GM10266 (cell line): ENCODE data around the gene GALNT5.

Experiments
- DNase-seq: peaks from one replicate; pipeline ENCODE4 v3.0.0; 2012; ENCODE audit errors: extremely low spot score
- TF ChIP-seq, protein P1 (sequence below): IDR thresholded peaks from 2 replicates; pipeline ENCODE4 v1.5.1; 2012; ENCODE audit warnings: mild to moderate bottlenecking, low read depth; ENCODE audit not compliant: control insufficient read depth, insufficient read depth; ENCODE audit errors: missing control alignments

The GALNT5 gene

DNA sequence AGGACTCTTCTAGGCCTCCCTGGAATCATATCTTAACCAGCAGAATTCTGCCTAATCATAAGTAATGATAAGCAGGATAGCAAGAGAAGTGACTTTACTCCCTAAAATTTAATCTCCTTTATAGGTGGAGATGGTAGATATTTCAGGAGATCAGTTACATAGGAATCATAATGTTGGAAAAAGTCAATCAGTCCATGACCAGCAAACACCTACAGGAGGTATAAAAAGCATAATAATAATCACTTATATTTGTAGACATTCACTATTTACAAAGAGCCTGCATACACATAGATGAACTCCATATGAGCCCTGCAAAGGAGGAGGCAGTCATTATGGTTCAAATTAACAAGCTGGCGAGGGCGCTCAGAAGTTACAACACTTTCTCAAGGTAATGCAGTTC is 2.5 kb downstream of the GALNT5 start:
- TF ChIP-seq, protein P1, sequence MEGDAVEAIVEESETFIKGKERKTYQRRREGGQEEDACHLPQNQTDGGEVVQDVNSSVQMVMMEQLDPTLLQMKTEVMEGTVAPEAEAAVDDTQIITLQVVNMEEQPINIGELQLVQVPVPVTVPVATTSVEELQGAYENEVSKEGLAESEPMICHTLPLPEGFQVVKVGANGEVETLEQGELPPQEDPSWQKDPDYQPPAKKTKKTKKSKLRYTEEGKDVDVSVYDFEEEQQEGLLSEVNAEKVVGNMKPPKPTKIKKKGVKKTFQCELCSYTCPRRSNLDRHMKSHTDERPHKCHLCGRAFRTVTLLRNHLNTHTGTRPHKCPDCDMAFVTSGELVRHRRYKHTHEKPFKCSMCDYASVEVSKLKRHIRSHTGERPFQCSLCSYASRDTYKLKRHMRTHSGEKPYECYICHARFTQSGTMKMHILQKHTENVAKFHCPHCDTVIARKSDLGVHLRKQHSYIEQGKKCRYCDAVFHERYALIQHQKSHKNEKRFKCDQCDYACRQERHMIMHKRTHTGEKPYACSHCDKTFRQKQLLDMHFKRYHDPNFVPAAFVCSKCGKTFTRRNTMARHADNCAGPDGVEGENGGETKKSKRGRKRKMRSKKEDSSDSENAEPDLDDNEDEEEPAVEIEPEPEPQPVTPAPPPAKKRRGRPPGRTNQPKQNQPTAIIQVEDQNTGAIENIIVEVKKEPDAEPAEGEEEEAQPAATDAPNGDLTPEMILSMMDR, result no peak
- DNase-seq, result no peak

- no peak for DNase-seq
- TF ChIP-seq, protein P1, result no peak
Measured at GRCh38 chr2:157260533-157261198, 3.2 kb downstream of the GALNT5 start.

DNA sequence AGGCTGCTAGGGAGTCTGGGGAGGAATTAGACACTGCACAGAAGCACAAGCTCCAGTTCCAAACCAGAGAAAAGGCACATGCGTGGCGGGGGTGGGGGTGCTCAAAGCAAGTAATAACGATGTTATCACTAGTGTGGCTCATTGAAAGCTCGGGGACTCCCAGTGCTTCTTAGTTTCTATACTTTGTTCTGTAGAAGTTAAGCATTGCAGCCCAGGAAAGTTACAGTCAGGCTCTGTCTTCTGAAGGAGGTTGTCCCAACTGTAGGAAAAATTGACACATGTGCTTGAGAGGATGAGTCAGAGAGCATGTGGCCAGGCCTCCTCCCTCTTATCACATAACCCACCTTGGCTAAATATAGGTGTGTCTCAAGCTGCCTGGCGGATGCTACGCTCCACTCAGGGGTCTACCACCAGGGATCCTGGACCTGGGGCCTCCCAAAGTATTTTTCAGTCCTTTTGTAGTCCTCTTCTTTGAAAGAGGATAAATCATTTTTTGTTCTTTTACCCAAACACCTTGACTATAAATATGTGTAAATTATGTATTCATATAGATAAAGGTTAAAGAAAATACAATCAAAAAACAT is 3.8 kb downstream of the GALNT5 start:
- DNase-seq, result peak; percentile 4
- TF ChIP-seq, protein P1, result no peak

DNA sequence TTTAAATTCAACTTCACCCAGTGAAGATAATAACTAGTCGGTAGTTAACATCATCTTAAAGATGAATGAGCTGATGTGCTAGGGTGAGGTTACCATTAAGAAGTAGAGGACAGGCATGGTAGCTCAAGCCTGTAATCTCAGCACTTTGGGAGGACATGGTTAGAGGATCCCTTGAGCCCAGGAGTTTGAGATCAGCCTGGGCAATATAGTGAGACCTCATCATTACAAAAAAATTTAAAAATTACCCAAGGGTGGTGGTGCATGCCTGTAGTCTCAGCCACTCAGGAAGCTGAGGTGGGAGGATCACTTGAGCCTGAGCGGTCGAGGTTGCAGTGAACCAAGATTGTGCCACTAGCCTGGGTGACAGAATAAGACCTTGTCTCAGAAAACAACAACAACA is 4.7 kb downstream of the GALNT5 start:
- DNase-seq, result no peak
- TF ChIP-seq, protein P1, result no peak

- TF ChIP-seq, protein P1, result no peak
- DNase-seq, result no peak
Measured at GRCh38 chr2:157264099-157264498, 6.6 kb downstream of the GALNT5 start.

GRCh38 chr2:157265825-157266224 is 8.3 kb downstream of the GALNT5 start:
- DNase-seq, result no peak
- TF ChIP-seq, protein P1, result no peak

DNA sequence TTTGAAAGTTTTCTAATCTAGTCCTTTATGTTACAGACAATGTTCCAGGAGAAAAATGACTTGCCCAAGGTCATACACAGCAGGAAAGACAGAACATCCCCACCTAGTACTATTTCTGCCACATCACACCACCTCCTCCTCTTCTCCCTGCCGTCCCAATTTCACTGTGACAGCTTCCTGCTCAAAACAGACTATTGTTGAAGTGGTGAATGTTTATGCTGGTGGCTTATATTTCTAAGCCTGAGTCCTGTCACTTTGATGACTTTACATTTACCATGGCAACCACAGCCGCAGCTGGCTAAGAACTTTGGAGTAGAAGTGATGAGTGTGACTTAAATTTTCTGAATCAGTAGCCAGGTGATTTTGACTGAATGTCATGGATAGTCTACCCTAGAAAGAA is 10.0 kb downstream of the GALNT5 start:
- TF ChIP-seq, protein P1, result no peak

More for the DNA sequence above, 10.0 kb downstream of the GALNT5 start:
- DNase-seq, result no peak
